Activated gamma-delta T cell (primary cell): ENCODE results near the gene SYT5.
A peak's percentile ranks its signal among the peaks of the same experiment; 100 is the strongest.
"Not testable (repeated sequence)": the region's sequence is repeated elsewhere in the genome, so short reads cannot be mapped to it uniquely, and the experiment has no call there.

Source experiments
- DNase-seq: peaks from one replicate; lab custom pipeline; 2025; lab: John Stamatoyannopoulos, UW

The SYT5 gene

DNA sequence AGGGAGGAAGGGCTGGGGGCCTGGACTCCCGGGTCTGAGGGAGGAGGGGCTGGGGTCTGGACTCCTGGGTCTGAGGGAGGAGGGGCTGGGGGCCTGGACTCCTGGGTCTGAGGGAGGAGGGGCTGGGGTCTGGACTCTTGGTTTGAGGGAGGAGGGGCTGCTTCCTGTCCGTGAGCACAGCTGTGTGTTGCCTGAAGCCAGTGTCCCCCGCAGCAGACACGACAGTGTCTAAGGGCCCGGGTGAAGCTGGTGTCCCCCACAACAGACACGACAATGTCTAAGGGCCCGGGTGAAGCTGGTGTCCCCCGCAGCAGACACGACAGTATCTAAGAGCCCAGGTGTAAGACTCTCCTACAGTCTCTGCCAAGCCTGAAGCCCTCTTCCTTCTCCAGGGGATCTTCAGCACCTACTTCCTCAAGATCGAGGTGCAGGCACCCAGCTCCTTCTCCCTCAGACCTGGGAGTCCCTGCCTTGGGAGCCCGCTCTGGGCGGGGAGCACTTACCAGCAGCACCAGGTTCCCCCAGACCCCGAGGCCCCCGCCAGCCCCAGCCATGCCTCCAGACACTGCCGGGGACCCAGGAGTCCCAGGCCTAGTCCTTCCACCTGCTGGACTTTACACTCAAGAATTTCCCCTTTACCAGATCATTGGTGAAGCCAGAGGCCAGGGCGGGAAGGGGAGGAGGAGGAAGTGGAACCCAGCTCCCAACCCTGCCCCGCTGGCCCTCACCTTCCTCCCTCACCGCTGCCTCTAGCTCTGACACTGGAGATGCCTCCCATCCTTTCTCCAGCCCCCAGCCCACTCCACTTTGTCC, 29.0 kb upstream of the SYT5 start, which contains the start of gene PTPRH:
PTPRH (minus strand) TSS at position 622 of the 813 bp plus-strand sequence; CDS start at position 554, 68 bp downstream.
- DNase-seq, result no peak

DNA sequence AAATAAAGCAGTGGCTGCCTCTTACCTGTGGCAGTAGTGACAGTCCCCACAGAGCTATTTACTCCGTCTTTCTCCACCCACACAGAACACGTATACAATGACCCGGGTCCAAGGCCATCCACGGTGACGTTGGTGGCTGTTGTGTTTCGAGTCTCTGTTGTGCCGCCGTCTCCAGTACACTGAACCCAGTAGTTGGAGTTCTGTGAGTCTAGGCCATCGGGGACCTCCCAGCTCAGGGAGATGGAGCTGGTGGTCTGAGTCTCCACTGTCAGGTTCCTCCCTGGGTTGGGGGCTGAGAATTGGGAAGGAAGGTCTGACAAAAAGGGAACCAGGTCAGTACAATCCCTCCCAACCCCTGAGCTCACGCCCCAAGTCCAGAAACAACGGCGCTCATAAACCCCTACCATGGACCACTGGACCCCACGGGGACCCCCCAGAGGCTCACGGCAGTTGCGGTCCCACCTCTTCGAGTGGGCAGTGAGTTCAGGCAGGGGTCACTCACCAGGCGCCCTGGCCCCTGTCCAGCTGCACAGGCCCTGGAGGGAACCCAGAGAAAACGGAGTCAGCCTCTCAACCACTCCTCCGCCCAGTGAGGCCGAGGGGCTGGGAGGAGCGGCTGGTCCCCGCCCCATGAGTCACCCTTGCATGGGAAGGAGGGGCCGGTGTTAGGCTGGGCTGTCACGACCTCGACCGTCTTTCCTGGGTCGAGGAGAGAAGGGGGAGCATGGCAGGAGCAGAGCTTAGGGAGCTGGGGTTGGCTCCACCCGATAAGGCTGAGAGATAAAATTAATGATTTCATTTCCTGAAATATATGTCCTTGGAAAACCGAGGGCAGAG, 26.8 kb upstream of the SYT5 start:
- no peak for DNase-seq

DNA sequence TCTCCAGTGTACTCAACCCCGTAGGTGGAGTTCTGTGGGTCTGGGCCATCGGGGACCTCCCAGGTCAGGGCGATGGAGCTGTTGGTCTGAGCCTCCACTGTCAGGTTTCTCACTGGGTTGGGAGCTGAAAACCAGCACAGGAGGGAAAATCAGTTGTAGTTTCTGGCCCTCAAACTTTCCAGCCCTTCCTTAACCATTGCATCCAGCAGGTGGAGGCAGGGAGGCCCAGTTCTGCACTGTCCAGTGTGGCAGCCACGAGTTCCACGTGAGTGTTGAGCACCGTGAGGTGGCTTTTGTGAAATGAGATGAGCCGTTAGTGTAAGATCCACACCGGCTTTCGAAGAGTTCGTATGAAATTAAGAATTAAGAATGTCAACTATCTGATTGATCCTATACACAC, 22.1 kb upstream of the SYT5 start:
- DNase-seq, result not testable (repeated sequence)

DNA sequence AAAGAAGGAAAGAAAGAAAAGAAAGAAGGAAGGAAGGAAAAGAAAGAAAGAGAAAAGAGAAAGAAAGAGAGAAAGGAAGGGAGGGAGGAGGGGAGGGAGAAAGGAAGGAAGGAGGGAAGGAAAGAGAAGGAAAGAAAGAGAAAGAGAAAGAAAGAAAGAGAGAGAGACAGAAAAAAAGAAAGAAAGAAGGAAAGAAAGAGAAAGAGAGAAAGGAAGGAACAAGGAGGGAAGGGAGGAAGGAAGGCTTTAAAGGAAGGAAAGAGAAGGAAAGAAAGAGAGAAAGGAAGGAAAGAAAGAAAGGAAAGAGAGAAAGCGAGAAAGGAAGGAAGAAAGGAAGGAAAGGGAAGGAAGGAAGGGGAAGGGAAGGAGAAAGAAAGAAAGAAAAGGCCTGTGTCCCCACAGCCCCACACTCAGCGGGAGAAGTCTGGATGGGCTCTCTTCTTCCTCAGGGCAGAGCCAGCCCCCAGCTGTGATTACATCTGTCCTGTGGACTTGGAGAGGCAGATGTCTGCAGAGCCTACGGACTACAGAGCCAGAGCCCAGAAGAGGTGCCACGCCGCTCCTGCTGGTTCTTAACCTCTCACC, 19.6 kb upstream of the SYT5 start:
- no peak for DNase-seq

DNA sequence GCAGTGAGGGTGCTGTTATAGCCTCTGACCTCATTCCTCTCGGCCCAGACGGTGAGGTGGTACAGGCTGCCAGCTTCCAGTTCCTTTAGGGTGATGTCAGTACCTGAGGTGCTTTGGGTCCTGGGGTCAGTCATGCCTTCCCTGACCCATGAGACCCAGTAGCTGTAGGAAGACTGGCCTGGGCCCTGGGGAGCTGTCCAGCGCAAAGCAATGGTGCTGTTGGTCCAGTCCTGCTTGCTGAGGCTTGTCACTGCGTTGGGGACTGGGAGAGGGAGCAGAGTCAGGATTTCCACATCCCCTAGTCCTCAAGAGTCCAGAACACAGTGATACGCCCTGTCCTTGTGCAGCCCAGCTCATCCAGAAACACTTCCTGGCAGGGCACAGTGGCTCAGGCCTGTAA, 18.6 kb upstream of the SYT5 start:
- no peak for DNase-seq

DNA sequence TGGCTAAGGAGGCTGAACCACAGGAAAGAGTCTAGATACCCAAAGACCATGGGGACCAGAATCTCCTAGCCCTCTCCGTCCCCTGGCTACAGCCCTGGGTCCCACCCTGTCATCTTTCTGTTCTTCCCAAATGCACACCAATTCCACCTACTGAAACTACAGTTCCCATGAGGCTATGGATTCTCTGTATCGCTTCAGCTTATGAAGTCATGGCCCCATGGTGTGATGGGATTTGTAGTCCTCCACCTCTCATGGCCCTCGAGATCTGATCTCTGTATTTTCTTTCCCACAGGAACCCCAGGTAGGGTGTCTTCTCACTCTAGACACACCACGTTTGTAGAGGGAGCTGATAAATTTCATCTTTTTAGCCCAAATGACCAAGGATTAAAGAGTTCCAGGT, 17.4 kb upstream of the SYT5 start:
- DNase-seq, result no peak

DNA sequence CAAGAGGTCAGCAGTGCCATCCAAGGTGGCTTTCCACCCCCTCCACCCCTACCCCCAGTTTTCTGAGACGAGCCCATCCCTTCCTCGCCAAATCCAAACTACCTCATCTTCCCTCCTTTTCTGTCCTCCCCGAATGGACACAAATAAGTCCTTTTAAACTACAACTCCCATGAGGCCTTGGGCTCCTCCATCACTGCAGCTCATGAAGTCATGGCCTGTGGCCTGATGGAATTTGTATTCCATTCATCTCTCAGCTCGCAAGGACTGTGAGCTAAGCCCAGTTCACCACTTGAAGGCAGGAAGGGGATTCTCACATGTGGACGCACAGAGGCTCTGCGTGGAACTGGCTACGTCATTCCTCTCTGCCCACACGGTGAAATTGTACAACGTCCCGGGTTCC, 16.7 kb upstream of the SYT5 start:
- no peak for DNase-seq

DNA sequence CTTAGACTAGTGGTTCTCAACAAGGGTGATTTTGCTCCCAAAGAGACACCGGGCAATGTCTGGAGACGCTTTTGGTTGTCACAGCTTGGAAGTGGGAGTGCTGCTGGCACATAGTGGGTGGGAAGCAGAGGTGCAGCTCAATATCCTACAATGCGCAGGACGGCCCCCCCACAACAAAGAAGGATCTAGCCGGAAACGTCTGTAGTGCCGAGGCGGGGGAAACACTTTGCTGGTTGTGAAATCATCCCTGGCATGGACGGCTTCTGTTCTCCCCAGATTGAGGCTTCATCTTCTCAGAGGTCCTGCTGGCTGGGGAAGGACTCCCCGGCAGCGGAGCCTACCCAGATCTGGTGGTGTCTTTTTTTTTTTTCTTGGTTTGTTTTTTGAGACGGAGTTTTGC, 13.4 kb upstream of the SYT5 start:
- no peak for DNase-seq

DNA sequence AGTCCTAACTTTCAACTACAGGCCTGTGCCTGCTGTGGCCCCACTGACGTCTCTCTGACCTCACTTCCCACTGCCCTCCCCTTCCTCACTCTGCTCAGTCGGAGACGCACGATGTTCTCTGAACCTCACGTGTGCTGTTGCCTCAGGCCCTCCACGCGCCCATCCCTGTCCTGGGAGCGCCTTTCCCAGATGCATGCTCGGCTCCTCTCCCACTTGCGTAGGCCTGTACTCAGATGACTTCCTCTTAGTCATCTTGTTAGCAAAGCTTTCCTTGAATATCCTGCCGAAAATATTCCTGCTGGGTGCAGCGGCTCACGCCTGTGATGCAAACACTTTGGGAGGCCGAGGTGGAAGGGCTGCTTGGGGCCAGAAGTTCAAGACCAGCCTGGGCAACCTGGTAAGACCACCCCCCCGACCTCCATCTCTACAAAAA, 9.3 kb upstream of the SYT5 start:
- DNase-seq, result no peak

DNA sequence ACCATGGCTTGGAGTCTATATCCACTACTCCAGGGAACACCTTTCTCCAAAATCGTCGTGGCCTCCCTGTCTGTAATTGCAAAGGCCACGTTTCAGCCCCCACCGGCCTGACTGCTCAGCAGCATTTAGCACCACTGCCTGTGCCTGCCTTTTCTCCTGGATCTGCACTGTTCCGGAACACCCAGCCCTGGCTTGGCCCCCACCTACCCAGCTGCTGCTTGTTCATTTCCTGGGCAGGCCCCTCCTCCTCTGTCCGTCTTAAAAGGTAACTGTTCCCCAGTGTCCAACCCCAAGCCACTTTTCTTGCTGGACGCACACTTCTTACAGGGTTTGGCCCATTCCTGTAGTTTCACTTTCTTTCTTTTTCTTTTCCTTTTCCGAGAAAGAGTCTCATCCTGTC, 8.5 kb upstream of the SYT5 start:
- no peak for DNase-seq

DNA sequence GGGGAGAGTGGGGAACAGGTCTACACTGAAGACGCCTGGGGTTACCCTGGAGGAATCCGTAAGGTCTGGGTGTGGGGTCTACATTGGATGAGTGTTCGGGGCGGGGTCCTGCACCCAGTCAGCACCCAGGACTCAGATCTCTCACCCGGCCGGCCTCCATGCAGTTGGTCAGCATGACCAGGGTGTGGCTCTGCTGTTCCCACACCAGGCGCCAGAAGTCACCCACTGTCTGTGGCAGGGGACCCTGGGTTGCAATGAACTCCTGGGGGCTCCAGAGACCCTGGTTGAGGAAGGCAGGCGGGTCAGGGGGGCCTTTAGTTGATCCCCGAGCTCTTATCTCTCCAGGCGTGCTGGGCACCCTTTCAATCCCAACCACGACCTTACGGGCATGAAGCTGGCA, 6.0 kb upstream of the SYT5 start:
- DNase-seq, result no peak

DNA sequence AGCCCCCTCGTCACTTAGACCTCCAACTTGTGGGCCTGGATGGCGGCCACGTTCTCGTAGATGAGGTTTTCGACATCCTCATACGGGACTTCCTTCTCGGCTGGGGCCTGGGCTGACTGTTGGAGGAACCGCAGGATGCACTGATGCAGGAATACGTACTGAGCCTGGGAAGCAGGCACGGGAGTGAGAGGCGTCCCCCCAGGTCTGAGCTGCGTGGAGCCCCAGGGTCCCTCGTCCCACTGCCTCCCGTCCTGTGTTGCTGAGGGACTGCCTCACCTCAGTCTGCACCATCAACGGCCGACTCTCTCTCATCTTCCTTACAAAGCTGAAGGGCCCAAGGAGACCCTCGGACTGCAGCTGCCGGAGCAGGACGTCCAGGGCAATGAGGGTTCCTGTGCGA, 1.7 kb upstream of the SYT5 start:
- DNase-seq, result no peak

DNA sequence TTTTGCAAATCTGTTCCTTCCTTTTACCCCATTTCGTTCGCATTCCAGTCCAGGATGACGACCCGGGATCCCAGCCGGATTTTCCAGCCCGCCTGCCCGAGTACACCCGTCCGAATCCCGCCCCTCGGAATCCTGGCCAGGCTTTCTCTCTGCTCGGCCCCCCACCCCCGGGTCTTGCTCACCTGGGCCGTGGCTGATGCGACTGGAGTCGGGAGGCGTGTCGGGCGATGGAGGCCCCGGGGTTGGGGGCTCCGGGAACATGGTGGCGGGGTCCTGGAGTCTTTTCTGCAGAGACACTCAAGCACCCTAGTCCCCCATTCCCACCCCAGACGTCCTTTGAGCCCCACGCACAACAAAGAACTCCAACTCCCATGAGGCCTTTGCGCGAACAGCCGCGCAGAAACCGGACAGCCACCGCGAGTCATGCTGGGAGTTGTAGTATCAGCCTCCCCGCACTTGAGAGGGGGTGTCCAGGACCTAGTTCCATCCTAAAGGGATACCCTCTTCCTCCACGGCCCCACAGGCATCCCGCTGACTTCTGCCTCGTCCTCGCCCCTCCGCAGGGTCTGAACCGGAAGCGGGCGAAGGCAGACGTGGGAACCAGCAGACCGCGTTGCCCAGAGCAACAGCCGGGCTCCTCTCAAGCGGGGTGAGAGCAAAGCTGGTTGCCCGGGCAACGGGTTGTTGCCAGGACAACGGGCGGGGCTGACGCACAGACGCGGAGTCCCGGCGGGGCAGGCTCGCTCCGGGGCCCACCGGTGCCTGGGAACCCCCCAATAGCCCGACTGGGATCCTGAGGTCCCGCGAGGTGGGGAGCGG, 1.1 kb downstream of the SYT5 start:
- DNase-seq, result peak; percentile 97

DNA sequence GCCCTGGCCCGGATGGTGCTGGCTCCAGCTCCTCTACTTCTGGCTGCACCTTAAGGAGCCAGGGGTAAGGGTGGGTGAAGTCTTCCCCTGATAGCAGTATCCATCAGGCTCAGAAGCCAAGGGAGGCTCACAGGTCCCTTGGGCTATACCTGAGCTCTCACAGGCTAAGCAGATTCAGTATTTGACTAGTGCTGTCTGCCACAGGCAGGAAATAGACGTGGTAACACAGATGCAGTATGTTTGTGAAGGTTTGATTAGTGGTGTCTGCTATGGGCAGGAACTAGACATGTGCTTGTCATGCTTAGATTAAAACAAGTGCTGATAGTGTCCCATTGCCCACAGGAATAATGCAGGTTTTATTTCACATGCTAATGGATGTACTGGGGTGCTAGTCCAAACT, 4.0 kb downstream of the SYT5 start:
- no peak for DNase-seq

DNA sequence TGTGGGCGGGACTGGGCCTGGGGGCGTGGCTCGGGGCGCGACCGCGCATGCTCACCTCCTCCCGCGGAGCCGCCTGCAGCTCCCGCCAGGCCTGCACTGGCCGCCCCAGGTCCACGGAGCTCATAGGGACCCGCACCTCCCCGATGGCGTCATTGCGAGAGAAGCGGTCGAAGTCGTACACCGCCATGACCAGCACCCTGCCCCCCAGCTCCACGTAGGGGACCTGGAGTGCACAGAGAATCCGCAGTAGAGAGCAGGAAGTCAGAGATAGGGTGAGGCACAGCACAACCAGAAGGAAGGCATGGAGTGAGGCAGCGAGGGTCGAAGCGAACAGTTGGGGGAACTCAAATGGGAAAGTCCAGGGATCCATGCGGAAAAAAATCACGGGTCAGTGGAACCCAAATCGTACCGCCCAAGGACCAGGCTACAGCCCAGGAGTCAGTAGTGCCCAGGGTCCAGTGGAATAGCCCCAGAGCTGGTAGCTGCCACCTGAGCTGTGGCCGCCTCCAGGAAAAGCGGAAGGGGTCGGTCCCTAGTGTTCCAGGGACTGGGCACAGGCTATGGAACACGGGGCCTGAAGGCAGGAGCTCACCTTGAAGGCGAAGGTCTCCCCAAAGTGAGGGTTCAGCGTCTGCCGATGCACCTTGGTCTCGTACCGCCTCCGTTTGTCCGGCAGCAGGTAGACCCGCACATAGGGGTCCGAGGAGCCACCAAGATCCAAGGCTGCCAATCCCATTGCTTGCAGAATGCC, 4.8 kb downstream of the SYT5 start:
- no peak for DNase-seq

DNA sequence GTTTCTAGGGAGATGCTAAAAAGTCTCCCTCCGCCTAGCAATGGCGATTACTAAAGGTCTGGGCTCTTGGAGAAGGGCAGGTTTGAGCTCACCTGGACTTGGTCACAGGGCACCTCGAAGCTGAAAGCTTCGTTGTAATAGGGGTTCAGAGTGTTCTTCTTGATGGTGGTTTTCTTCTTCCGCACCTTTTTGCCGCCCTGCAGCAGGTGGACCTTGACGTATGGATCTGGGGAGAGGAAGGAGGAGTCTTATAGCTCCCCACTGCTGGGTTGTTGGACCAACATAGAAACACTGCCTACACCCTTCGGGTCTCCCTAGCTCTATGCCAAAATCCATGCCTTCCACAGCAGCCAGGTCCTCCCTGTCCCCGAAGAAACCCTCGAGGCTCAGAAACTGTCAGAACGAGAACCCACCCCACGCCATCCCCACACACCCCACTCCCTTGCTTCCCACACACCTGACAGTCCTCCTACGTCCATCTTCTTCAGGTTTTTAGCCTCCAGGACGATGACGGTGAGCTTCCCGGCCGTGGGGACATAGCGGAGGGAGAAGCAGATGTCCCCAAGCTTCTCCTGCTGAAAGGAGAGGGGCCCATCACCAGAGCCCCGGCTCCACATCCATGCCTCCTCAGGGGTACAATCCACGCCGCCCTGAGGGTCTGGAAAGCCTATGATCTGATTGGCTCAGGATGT, 5.5 kb downstream of the SYT5 start:
- no peak for DNase-seq

DNA sequence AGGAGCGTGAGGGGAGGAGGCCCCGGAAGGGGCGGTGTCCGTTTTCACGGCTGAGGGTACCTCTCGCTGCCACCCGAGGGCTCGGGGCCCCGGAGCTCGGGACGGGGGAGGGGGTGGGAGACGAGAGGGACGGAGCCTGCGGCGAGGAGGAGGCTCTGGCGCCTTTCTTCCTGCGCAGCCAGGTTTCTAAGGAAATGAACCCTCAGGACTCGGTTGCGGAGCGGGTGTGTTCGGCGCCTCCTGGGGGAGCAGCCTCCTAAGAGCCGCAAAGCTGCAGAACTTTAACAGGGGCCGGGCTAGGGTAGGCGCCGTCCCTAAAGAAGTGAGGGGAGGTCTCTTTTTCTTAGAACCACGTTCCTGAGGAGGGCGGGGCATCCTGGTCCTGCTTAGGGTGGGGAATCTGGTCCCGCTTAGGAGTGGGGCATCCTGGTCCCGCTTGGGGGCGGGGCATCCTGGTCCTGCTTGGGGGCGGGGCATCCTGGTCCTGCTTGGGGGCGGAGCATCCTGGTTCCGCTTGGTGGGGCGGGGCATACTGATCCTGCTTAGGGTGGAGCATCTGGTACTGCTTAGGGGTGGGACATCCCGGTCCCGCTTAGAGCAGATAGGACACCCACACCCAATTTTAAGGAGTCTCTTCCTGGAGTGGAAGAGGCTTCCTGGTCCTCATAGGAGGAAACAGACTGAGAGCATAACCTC, 6.2 kb downstream of the SYT5 start:
- DNase-seq, result no peak

DNA sequence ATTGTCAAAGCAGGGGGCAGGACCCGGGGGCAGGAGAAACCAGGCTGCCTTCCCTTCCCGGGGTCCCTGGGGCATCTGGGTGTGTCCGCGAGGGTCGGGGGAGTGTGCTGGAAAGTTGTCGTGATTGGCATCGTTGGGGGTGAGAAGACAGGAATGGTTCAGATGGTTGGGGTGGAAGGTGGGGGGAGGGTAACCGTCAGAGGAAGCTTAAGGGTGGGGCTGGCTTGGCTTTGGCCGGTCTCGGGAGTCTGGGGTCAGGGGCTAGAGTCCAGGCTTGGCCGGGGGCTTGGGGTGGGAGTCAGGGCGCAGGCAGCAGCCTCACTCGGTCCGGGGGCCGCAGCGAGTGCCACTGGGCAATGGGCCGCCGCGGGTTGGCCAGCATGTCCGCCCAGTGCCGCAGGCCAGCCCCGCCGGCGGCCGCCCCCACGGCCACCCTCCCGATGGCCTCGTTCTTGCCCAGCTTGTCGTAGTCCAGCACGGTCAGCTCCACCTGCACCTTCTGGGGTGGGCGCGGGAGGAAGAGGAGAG, 6.8 kb downstream of the SYT5 start:
- DNase-seq, result no peak

DNA sequence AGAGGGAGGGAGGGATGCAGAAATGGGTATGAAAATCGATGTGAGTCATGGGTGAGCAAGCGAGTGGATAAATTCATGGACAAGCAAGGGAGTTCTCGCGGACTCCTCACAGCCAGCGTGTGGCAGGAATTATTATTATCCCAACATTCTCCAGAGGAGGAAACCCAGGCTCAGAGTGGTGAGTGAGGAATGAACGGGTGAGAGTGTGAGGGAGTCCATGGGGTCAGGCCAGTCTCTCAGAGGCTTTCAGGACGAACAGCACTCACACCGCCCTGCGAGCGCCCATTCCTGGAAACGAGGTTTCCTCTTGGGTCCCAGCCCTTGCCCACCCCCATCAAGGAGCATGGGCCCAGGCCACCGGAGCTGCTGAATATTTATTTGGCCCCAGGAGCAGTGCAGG, 7.3 kb downstream of the SYT5 start:
- no peak for DNase-seq

DNA sequence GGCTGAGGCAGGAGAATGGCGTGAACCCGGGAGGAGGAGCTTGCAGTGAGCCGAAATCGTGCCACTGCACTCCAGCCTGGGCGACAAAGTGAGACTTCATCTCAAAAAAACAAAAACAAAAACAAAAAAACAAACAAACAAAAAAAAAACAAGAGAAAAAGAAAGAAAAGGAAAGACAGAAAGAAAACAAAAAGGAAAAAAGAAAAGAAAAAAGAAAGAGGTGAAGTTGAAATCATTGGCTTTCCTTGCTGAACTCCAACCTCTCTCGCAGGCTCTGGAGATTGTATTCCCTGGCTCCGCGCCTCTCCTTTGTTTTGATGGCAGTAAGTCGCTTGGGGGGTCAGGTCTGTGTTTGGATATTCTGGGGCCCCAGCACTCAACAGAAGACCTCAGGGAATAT, 7.8 kb downstream of the SYT5 start:
- not testable (repeated sequence) for DNase-seq
